HG02571 (cell line): Measurements from ENCODE around the gene ZFPM1.
"Not testable (repeated sequence)": the region's sequence is repeated elsewhere in the genome, so short reads cannot be mapped to it uniquely, and the experiment has no call there.

Experiments
- ATAC-seq: cut with Tn5 transposase; IDR thresholded peaks from one replicate; pipeline ENCODE4 v1.9.1; 2021; ENCODE audit warnings: mild to moderate bottlenecking, moderate library complexity; ENCODE audit not compliant: unreplicated experiment

Gene ZFPM1

DNA sequence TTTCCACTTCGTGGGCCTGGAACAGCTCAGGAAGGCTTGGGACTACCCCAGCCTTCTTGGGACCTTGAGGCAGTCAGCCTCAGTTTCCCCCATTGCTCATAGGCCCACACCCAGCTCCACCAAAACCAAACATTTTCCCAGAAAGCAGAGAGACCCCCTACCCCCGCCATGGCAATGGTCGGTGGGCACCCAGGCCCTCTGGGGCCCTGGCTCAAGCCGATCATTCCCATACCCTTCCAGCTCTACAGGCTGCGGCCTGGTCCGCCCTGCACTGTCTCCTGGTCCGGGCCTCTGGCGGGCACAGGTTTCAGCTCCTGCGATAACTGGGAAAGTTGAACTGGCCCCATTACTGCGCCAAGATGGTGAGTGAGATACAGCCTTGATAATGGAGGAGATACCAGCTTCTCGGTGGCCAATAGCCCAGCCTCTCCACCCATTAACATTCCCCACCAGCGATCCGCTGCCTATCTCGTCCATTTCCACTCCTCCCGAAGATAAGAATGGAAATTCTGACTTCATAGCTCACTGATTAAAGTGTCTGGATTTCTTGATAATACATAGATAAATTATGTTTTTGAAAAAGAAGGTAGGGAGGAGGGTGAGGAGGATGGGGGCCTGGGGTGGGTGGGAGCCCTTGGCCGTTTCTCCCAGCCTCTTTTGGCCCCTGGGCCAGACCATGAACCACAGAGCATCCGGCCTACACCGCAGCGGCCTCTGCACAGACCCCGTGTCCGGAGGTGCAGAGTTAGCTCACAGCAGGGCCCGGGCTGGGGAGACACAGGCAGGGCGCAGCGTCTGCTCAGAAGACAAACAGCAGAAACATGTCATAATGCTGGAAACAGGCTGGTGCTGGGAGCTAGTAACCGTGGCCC lies 11.6 kb downstream of the ZFPM1 start:
- no peak for ATAC-seq

DNA sequence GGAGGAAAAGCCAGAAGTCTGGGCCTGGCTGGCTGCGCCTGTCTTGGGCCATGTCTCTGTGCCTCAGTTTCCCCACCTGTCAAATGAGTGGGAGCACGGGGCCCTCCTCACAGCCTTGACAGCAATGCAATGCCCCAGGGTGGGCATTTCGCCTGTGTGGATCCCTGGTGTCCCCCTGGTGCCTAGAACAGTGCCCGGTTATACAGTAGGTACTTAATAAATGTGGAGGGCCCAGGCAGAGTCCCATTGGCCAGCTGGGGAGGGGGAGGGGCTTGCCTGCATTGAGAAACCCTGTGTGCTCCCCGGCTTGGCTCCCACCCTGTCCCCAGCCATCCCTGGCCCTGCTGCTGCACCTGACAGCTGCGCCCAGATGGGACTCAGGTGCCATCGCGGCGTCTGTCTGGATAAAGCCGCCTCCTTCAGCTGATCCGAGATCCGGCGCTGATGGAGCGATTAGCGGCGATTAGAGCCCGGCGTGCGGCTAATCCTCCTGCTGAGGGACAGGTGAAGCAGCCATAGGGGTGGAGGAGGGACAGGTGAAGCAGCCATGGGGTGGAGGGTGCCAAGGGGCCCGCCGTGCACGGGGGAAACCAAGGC lies 12.4 kb downstream of the ZFPM1 start:
- no peak for ATAC-seq

DNA sequence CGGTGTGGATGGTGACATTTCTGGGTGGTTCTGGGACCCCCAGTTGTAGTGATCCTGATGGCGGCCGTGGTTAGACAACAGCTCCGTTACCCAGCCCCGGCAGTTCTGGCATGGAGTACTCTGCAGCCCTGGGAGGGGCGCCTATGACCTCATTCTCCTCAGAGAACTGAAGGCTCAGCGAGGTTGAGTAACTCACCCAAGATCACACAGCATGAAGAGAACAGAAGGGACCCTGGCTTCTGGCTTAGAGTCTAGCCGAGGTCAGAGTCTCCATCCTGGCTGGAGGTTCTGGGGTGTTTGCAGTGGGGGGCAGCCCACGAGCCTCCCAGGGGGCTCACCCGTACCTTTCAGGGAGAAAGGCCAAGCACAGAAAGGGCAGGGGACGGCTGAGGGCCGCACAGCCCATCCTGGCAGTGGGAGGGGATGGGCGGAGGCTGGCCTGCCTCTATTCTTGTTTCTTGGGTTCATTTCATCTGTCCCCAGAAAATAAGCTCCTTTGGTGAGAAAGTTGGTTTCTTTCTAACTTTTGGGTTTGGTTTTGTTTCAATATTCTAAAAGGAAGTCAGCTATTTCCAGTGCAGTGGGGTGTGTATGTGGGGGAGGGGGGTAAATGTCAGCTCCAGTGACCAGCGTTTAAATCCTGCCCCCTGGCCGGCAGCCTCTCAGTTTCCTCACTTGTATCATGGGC lies 13.2 kb downstream of the ZFPM1 start:
- no peak for ATAC-seq

DNA sequence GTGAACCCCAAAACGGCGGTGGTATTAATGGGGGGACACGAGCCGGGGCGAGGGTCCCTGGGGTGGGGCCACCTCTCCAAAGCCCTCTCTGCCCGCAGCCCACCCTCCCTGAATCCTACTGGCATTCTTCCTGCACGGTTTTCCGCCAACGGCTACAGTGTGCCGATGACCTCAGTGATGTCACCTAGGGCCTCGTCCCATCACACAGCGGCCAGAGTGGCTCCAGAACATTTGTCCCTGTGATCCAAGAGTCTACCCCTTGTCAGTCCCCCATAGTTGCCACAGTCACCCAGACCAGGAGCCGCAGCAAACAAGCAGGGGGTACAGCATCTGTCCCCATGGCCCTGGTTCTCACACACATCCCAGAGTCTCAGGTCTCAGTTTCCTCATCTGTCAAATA lies 13.9 kb downstream of the ZFPM1 start:
- no peak for ATAC-seq

DNA sequence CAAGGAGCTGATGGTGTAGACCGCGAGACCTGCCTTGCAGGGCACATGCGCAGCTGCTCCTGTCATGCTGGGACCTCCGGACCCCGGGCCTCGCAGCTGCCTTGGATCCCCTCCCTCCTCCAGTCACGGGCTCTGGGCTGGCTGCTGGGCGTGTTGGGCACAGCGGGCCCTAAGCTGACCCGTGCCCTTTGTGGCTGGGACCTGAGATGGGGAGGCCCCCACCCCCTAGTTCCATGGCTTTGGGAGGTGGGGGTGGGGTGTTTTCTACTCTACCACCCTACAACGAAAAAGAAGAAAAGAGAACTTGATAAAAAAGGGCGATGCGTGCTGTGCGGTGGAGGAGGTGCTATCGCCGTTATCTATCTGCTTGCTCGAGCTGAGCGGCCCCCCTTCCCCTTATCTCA lies 14.5 kb downstream of the ZFPM1 start:
- no peak for ATAC-seq

DNA sequence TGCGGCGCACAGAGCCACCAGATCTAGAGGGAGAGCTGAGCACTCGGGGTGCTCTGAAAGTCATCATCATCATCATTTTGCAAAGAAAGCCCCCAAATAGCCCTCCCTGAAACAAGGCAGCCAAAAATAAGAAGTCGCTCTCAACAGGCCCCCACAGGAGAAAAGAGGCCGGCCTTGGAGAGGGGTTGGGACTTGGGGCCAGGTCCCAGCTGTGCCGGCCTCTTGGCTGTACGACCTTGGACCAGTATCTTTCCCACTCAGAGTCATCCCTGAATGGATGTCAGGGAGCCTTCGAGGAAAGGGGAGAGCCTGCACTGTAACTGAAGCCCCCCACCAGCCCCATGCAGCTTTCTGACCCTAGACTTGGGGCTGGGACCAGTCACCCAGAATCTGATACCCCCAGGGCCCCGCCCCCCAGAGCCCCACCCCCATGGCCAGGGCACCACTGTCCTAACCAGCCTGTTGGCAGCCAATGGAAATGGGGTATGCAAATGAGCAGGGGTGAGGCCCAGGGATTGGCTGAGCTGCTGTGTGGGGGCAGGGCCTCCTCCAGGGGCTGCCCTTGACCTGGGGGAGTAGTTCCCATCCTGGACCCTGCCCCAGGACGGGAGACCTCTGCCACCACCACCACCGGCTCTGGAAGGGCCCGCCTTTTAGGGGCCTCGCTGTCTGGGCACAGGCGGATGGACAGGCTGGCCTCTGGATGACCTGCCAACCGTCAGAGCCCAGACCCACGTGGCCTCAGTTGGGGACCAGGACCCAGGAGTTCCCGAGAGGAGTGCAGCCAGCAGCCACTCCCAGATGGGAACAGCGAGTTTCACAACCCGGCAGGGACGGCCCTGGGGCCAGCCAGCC lies 15.4 kb downstream of the ZFPM1 start:
- ATAC-seq = no peak

DNA sequence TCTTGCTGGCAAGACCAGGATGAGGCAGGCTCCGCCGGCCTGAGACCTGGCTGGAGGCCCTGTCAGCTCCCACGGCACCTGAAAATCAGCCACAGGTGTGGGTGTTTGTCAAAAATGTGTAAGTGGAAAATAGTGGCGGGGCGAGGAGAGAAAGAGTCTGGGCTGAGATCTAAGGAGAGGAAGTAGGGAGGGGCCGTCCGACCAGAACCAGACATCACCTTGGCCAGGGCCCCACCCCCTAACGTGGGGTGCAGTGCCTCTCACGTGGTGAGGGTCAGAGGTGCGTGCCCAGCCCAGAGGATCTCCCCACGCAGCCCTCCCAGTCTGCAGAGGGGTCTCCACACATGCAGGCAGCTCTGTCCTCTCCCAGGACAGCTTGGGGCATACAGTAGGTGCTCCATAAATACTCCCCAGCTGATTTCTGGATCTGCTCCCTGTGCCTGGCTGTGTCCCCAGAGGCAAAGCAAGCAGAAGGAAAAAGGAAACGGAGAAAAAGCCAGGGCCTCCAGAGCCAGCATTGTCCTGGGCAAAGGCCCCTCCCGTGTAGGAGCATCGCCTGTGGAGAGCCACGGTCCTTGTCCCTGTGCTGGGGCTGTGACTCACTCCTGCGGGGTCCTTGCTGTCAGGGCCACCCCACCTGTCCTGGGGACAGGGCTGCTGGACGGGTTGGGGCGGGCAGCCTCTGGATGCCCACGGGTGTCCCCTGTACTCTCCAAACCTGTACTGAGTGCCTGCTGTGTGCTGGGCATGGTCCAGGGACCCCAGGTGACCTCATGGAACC lies 16.7 kb downstream of the ZFPM1 start:
- ATAC-seq = no peak

DNA sequence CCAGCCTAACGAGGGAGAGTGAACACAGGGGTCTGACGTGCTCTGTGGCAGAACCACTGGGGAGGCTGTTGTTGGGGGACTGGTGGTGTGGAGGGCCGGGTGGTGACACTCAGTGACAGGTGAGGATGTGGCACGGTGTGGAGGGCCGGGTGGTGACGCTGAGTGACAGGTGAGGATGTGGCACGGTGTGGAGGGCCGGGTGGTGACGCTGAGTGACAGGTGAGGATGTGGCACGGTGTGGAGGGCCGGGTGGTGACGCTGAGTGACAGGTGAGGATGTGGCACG lies 17.3 kb downstream of the ZFPM1 start:
- not testable (repeated sequence) for ATAC-seq

DNA sequence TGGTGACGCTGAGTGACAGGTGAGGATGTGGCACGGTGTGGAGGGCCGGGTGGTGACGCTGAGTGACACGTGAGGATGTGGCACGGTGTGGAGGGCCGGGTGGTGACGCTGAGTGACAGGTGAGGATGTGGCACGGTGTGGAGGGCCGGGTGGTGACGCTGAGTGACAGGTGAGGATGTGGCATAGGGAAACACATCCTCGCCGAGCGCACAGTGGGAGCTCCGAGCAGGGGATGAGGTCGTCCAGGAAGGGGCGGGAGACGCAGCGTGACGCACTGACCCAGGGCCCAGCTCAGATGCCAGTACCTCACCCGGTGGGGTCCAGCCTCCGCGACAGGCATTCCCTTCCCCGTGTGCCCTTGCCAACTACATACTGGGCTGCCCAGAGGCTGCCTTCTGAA lies 17.6 kb downstream of the ZFPM1 start:
- ATAC-seq = not testable (repeated sequence)

DNA sequence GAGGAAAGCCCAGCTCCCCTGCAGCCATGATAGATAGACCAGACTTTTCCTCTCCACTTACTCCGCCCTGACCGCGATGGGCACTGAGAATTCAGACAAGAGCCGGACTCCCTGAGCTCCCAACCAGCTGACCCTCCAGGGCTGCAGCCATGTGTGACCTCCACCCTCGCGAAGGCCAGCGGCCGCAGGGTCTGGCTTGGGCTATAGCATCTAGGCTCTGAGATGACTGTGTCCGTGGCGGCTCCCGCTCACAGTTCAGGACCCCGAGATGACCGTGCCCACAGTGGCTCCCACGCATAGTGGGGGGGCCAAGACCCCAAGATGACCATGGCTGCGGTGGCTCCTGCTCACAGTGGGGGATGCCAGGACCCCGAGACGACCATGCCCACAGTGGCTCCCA lies 18.0 kb downstream of the ZFPM1 start:
- ATAC-seq = no peak

DNA sequence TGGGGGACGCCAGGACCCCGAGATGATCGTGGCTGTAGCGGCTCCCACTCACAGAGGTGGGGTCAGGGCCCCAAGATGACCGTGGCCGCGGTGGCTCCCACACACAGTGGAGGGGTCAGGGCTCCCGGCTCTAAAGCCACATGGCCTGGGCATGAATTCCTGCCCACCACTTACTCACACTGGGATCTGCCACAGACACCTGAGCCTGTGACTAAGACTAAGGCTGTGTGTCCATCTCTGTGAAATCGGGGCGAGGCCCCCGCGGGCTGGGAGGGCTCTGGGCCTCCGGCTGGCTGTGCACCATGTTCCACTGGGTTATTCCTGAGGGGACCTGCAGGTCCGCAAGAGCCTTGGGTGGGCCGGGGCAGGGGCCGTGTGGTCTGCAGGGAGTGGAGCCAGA lies 18.5 kb downstream of the ZFPM1 start:
- no peak for ATAC-seq

DNA sequence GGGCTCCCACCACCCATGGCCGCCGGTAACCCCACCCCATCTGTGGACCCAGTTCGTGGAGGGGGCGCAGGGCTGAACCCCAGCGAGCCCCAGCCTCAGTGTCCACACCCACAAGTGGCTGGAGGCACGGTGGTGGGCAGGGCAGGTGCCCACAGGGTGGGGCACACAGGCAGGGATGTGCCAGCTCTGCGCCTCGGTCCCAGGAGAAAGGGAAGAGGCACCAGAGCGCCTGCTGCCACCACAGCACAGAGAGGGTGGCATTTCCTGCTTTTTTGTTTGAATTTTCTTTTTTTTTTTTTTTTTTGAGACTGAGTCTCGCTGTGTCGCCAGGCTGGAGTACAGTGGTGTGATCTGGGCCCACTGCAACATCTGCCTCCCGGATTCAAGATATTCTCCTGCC lies 19.0 kb downstream of the ZFPM1 start:
- no peak for ATAC-seq

DNA sequence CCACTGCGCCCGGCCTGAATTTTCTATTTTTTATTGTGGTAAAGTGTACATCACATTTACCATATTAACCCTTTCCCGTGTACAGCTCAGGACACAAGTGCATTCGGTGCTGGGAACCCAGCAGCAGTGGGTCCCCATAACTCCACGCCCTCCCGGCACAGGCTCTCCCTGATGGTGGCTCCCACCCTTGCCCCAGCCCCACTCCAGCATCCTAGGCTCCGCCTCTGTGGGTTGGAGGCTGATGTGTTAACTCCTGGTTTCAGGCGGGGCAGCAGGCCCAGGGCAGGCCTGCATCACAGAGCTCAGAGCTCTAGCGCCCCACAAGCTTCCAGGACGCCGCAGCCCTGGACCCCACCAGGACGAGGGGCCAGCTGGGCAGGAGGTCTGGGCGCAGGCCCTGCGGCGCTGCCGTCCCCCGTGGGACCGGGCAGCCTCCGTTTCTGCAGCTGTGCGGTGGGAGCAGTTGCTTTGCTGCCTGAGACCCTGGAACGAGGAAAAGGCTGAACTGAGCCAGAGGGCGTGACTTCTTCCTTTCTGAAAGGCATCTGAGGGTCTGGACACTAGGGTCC lies 19.6 kb downstream of the ZFPM1 start:
- no peak for ATAC-seq

DNA sequence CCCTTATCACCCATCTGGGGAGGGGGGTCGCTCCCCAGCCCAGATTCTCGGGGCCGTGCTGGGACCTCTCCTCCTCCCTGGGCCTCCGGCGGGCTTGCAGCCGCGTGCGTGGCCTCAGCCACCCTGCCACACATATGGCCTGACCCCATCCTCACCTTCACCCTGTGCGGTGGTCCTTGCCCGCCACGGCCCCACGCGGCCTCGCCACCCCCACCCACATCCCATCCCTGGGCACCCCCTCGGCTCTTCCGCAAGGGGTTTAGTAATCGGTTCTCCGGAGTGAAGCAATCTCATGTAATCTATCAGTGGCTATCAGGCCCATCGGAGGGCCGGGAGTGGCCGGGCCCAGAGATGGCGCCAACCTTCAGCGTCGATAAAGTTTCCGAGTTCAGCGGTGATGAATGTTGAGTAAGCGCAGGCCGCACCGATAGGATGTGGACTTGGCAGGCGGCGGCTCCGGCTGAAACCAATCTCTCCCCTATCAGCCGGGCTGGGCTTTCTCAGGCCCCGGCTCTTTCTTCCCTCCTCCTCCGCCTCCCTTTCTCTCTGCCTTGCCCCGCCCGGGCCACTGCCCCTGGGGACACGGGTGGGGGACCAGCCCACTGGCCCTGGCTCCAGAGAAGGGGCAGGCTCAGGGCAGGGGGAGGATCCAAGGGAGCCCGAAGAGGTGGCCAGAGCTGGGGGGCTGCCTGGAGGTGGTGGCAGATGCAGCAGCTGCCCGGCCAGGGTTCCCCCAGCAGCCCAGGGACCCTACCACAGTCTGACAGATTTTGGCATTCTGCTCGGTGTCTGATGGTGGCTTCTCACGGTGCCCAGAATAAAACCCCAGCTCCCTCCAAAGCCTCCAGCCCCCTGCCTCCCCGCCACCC lies 20.8 kb downstream of the ZFPM1 start:
- ATAC-seq = no peak

DNA sequence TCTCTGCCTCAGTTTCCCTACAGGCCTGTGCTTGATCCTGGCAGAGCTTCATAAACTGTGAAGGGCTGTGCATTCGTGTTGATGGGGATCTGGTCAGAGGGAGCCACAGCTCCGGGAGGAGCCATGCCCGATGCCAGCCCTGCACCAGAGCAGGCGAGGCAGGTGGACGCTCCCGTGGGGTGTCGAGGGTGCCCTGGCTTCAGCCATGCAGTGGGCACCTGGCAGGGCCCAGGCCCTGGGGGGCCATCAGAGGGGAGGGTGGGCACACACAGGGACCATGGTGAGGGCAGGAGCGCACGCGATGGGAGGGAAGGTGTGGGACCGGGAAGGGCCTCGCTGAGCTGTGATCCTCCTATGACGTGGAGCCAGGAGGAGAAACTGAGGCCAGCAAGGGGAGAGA lies 22.0 kb downstream of the ZFPM1 start:
- no peak for ATAC-seq

DNA sequence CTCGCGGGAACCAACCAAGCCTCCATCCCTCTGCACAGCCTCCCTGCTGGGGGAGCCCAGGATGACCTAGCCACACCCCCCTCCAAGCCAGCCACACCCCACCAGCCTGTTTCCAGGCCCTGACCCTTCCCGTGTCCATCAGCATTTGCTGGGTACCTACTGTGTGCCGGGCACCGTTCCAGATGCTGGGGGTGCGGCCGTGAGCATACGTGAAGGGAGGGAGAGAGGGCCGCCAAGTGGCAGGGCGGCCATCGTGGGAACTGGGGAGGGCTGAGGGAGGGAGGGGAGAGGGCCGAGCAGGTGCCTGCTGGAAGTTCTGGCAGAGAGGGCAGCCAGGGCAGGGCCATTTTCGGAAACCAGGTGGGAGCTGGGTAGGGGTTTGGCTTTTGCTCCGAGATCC lies 23.1 kb downstream of the ZFPM1 start:
- no peak for ATAC-seq

DNA sequence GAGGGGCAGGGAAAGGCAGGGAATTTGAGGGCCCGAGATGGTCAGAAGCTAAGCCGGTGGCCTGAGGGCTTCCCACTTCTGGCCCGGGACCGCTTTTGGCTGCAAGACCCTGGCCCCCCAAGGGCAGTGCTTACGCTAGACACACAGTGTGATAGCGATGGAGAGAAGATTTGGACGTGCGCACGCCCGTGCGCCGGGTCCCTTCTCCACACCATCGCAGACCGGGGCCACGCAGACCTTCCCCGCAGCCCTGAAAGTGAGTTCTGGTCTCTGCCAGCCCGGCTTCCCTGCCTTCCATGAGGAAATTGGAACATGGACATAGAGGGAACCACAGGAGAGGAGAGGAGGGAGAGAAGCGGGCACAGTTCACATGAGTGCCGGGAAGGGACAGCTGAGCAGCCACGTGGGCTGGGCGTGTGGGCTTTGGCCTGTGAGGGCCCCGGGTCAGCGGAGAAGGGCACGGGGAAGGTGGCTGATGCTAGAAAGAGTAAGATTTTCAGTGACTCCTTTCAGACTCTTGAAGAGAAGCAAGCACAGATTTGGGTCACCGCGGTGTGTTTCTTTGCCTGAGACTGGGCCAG lies 23.8 kb downstream of the ZFPM1 start:
- ATAC-seq = no peak

DNA sequence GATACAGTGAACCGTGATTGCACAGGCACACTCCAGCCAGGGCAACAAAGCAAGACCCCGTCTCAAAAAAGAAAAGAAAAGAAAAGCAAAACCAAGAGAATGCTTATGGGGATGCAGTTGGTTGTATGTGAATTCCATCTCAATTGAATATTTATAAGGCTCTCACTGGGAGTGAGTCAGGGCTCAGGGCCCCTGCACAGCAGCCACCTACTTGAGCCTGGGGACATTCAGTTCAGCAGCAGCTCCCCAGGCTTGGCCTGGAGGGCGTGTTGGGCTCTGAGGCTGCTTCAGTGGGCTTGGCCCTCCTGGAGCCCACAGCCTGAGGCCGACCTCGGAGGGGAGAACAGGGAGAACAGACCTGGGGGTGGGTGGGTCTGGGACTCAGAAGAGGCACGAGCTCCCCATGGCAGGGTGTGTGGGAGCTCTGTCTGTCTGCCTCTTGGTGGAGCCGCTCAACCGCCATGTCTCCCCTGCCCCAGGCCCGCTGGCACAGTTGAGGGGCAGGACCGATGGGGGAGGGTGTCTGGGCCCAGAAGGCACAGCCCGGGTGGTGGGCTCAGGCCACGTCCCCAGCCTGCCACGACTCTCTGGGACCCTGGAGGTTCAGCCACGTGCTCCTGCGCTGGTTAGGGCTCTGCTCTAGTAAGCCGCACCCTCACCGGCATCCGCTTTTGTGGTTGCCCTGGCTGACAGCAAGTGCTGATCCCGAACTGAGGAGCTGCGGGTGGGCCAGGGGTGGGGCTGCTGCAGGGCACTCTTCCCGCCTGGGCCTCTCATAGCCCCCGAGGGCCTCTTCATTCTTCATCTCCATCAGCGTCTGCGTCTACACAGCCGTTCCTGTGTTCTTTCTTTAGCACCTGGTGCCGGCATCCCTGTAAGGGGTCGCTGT lies 24.8 kb downstream of the ZFPM1 start:
- no peak for ATAC-seq
